Measurements from ENCODE around the gene SOX6.

DNA sequence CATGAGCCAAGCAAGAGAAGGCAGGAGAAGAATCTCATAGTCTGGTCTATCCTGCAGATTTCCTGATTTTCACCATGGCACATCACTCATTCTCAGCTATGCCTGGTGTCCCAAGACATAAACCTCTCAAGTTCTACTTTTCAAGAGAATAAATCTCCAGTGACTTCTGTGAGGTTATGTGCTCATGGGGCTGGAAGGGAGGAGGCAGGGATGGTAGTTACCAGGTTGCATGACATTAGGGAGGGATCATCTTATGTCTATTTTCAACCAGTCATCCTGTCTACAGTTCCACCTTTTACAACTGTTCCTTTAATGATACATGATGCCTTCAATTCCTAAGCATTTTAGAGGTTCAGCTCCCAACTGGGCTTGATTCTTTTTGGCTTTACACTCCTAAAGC lies 297.7 kb downstream of the SOX6 start:
- TF ChIP-seq POLR2AphosphoS5 (IDR thresholded peaks at IDR 0.05) (no peak), POLR2A (IDR thresholded peaks at IDR 0.05) (no peak), EP300 (IDR thresholded peaks at IDR 0.05) (no peak)
- TF ChIP-seq, protein P1, sequence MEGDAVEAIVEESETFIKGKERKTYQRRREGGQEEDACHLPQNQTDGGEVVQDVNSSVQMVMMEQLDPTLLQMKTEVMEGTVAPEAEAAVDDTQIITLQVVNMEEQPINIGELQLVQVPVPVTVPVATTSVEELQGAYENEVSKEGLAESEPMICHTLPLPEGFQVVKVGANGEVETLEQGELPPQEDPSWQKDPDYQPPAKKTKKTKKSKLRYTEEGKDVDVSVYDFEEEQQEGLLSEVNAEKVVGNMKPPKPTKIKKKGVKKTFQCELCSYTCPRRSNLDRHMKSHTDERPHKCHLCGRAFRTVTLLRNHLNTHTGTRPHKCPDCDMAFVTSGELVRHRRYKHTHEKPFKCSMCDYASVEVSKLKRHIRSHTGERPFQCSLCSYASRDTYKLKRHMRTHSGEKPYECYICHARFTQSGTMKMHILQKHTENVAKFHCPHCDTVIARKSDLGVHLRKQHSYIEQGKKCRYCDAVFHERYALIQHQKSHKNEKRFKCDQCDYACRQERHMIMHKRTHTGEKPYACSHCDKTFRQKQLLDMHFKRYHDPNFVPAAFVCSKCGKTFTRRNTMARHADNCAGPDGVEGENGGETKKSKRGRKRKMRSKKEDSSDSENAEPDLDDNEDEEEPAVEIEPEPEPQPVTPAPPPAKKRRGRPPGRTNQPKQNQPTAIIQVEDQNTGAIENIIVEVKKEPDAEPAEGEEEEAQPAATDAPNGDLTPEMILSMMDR (IDR thresholded peaks at IDR 0.05) = no peak
